ENCODE results near the gene SKOR1.
A peak's percentile ranks its signal among the peaks of the same experiment; 100 is the strongest.

SKOR1 gene

DNA sequence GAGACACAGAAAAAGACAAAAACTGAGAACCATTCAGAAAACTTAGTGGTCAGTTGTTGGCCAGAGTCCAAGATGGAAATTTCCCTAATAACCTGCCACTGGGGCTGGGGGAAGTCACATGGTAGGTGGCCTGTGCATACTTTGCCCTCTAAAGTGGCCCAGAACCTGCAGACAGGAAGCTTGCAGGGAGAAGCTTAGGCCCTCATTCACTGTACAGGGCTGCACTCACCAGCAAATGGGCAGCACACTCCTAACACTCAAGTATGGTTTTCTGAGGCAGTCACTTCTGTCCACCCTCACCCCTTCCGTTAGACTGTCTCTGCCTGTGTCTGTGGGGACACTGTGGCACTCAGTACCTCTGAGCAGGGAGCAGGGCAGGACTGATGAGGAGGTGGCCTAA lies 29.0 kb downstream of the SKOR1 start:
- TF ChIP-seq, protein P1, sequence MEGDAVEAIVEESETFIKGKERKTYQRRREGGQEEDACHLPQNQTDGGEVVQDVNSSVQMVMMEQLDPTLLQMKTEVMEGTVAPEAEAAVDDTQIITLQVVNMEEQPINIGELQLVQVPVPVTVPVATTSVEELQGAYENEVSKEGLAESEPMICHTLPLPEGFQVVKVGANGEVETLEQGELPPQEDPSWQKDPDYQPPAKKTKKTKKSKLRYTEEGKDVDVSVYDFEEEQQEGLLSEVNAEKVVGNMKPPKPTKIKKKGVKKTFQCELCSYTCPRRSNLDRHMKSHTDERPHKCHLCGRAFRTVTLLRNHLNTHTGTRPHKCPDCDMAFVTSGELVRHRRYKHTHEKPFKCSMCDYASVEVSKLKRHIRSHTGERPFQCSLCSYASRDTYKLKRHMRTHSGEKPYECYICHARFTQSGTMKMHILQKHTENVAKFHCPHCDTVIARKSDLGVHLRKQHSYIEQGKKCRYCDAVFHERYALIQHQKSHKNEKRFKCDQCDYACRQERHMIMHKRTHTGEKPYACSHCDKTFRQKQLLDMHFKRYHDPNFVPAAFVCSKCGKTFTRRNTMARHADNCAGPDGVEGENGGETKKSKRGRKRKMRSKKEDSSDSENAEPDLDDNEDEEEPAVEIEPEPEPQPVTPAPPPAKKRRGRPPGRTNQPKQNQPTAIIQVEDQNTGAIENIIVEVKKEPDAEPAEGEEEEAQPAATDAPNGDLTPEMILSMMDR (conservative IDR thresholded peaks at IDR 0.05; ENCODE audit: low read depth, low read length) = no peak
- no peak for DNase-seq (ENCODE audit: low read depth)
- no peak overlapping the region for H3K4me3 ChIP-seq (ENCODE audit: low read depth, low read length)

DNA sequence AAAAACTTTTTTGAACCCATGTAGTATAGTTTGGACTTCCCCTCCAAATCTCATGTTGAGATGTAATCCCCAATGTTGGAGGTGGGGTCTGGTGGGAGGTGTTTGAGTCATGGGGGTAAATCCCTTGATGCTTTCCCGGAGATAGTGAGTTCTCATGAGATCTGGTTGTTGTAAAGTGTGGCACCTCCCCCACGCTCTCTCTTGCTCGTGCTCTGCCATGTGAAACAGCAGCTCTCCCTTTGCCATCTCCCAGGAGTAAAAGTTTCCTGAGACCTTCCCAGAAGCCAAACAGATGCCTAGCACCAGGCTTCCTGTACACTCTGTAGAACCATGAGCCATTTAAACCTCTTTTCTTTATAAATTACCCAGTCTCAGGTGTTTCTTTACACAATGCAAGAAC lies 30.5 kb downstream of the SKOR1 start:
- TF ChIP-seq, protein P1 (conservative IDR thresholded peaks at IDR 0.05; ENCODE audit: low read depth, low read length) = no peak
- DNase-seq (ENCODE audit: low read depth) = no peak
- H3K4me3 ChIP-seq (ENCODE audit: low read depth, low read length) = no peak overlapping the region

DNA sequence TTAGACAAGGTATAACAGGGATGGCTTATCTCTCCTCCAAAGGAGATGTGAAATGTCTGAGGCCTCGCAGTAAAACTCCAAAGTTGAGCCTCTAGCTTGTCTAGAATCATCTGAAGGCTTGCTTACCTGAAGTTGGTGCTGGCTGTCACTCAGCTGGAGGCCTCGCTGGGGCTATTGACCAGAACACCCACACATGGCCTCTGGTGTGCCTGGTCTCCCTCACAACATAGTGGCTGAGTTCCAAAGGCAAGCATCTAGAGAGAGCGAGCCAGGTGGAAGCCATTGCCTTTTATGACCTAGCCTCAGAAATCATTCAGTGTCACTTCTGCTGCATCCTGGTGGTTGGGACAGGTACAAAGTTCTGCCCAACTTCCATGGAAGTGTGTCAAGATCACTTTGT lies 31.9 kb downstream of the SKOR1 start:
- TF ChIP-seq, protein P1 (conservative IDR thresholded peaks at IDR 0.05; ENCODE audit: low read depth, low read length) = no peak
- H3K4me3 ChIP-seq (ENCODE audit: low read depth, low read length) = no peak overlapping the region
- DNase-seq (ENCODE audit: low read depth) = no peak

DNA sequence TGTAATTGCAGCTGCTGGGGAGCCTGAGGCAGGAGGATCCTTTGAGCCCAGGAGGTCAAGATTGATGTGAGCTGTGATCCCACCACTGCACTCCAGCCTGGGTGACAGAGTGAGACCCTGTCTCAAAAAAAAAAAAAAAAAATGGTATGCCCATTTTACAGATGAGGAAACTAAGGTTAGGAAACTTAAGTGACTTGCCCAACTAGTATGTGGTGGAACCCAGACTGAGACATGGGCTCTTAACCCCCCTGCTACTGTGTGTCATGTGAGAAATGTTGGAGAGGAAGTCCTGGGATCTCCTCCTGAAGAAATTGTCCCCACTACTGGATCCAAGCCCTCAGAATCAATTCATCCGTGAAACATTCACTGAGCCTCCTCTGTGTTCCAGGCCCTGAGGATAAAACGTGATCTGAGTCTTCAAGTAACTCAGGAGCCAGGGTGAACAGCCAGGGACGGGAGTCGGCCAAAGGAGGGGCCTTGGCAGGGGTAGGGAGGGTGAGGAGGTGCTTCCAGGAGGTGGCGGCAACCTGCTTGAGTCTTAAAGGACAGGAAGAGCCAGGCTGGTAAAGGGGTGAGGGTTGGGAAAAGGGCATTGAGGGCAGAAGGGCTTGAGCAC lies 34.1 kb downstream of the SKOR1 start:
- no peak overlapping the region for H3K4me3 ChIP-seq (ENCODE audit: low read depth, low read length)
- DNase-seq (ENCODE audit: low read depth) = no peak
- TF ChIP-seq, protein P1 (conservative IDR thresholded peaks at IDR 0.05; ENCODE audit: low read depth, low read length) = no peak

DNA sequence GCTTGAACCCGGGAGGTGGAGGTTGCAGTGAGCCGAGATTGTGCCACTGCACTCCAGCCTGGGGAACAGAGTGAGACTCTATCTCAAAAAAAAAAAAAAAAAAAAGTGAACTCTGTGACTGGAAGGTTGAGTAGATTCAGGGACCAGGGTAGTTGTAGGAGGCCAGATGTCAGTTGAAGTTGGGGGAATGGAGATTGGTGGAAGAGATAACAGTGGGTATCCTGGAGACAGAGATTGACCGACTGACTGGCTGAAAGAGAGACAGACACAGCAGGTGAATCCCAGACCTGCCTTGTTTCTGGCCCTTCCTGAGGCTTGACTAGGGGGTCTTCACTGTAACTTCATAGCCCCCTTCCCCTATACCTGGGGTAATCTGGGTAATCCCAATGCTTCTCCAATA lies 36.7 kb downstream of the SKOR1 start:
- H3K4me3 ChIP-seq (ENCODE audit: low read depth, low read length) = no peak overlapping the region
- TF ChIP-seq, protein P1 (conservative IDR thresholded peaks at IDR 0.05; ENCODE audit: low read depth, low read length) = no peak

DNA sequence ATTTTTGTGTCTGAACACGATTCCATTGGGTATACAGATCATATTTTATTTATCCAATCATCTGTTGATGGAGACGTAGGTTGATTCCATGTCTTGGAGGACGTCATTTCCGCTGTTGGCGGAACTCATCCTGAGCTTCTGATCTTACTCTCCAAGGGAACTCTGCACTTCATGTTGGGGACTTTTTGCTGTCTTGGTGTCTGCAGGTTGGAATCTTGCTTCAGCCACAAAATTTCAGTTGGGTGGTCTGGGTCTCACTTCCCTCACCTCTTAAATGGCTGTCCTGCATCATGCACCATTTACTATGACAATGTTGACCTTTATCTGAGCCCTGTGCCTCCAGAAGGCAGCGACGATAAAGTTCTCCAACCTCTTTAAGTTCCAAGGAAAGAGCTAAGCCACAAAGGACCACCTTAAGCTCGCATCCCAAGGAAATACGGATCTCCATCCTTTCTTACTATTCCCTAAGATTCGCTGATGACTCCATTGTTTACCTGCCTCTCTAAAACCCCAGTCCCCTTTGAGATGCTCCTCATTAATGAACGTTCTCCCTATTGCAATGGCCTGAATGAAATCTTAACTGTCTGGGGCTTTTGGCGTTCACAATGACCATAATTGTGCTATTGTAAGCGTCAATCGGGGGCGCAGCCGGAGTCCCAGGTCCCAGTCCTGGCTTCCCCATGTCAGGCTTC lies 37.6 kb downstream of the SKOR1 start:
- DNase-seq (ENCODE audit: low read depth) = no peak
- TF ChIP-seq, protein P1 (conservative IDR thresholded peaks at IDR 0.05; ENCODE audit: low read depth, low read length) = no peak
- peak overlapping the region; percentile 48 for H3K4me3 ChIP-seq (ENCODE audit: low read depth, low read length)

More for the DNA sequence above, 36.7 kb downstream of the SKOR1 start:
- no peak for DNase-seq (ENCODE audit: low read depth)
